GM19193 (cell line): Measurements from ENCODE around the gene CLRN1.

Source experiments
- POLR2A ChIP-seq: IDR thresholded peaks from 4 replicates; pipeline ENCODE4 v1.6.1; 2011; ENCODE audit not compliant: insufficient read depth, insufficient read length; ENCODE audit errors: extremely low read depth

Gene CLRN1

DNA sequence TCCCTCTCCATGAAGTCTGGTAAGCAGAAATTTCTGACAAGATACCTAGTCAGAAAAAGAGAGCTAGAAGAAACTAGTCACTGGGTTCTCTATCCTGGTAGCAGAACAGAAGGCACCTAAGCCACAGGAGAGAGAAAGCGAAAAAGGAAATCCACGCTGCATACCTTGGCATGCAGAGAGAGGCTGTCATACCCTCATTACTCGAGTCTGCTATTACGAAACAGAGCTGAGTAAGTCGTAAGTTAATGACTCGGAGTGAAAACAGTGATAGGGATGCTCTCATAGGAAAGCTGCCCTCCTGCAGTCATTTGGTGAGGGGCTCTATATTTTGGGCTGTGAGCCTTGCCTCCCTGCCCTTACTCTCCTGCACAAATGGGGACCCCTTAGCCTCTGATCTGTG, 16.2 kb downstream of the CLRN1 start:
- TF ChIP-seq POLR2A = no peak

DNA sequence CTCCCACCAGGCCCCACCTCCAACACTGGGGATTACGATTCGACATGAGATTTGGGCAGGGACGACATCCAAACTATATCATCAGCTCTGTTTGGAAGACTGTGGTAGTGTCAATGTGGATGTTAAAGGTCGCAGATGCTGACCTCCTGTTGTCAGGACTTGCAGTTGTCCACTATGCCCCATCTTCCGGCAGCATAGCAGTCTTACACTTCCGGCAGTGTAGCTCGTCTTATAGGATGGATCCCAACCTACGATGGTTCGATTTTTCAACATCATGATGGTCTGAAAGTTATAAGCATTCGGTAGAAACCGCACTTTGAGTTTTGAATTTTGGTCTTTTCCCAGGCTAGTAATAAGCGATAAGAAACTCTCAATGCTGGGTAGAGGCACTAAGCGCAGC, 20.6 kb downstream of the CLRN1 start:
- TF ChIP-seq POLR2A = no peak

- no peak for TF ChIP-seq POLR2A
These were observed 27.1 kb downstream of the CLRN1 start for GRCh38 chr3:150945226-150946032.

DNA sequence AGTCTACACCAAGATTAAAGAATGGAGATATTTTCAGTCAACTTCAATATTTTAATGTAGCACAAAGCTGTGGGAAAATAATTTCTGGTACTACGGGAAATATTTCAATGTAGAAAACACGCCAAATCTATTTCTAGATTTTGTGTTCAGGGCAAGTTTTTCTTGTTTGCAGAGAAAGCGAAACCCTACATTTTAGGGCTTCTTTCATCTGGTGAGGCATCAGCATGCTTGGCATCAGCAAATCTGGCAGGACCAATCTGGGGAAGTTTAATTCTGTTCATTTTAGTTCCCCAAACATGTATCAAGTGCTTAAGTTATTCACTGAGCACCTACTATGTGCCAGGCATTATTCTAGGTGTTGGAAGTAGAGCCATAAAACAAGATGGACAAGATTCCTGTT, 30.3 kb downstream of the CLRN1 start:
- TF ChIP-seq POLR2A = no peak

DNA sequence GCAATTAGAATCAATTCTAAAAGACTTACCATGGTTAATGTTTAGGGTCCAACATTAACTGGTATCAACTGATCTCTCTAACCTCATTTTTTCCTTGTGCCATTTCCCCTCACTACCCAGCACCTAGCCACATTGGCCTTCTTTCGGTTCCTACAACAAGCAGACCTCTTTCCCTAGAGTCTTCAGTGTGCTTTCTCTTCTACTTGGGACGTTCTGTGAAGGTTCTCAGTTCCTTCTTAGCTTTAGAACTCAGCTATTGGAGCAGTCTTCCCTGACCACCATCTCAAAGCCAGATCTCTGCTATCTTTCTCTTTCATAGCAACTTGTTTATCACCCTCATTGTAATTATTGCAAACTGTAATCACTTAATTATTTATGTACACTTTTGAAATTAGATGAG, 35.8 kb downstream of the CLRN1 start:
- TF ChIP-seq POLR2A = no peak

GRCh38 chr3:150933473-150933995, 39.0 kb downstream of the CLRN1 start:
- TF ChIP-seq POLR2A = no peak

- no peak for TF ChIP-seq POLR2A
These were observed 40.8 kb downstream of the CLRN1 start for GRCh38 chr3:150931745-150932144.

DNA sequence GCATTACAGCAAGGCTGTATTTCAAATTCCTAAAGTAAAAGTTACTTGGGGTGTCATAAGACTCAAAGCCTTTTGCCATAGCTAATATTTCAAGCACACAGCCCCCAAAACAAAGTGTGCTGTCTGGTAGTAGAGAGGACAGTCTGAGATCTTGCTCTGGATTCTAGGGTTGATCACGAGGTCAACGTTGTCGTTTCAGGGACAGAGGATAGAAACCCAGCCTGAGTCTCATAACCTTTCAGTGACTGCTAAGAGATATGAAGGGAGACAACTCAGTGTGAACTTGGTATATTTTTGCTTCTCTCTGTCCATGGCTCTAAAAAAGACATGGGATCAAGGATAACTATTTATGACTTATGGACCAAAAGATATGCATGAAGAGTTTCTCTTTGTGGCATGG, 41.7 kb downstream of the CLRN1 start:
- TF ChIP-seq POLR2A = no peak

- TF ChIP-seq POLR2A = no peak
These were observed 44.3 kb downstream of the CLRN1 start for GRCh38 chr3:150928234-150928633.

DNA sequence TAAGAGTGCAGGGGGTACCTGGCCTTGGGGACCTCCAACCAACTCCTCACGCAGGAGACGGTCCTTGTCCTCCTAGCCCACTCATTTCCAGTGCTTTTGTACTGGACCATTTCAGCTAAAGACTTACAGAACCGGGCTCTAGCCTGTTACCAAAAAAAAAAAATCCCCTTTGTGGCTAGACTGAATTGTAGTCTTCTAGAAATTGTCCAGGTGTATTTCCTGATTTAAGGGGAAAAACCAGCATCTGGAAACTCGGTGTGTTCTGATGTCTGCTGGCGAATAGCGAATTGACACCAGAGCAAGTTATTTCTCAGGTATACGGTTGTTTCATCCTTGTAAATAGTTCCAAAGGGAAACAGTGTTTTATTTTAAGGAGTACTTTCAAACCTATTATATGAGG, 46.2 kb downstream of the CLRN1 start:
- no peak for TF ChIP-seq POLR2A

DNA sequence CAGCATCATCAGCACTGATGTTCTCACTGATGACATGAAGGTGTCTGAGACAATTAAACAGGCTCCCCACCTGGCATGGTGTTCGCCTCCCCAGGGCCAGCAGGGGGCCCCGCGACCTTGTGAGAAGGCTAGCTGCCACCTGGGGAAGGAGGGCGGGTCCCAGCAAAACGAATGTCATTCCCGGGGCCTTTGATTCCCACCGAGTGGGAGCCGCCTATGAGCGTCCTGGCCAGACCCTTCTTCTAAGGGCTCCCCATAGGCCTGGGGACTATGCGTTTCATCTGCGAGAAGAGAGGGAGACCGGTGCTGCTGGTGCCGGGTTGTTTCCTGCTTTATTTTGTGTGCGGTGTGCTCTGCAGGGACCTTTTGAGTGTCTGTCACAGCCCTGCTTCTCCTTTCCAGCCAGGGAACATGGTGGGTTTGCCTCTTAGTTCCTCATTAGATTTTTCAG, 46.8 kb downstream of the CLRN1 start:
- TF ChIP-seq POLR2A = no peak

- TF ChIP-seq POLR2A = no peak
These were observed 49.9 kb downstream of the CLRN1 start for GRCh38 chr3:150922611-150923010.

- TF ChIP-seq POLR2A = no peak
These were observed 51.3 kb downstream of the CLRN1 start for GRCh38 chr3:150921209-150921608.

DNA sequence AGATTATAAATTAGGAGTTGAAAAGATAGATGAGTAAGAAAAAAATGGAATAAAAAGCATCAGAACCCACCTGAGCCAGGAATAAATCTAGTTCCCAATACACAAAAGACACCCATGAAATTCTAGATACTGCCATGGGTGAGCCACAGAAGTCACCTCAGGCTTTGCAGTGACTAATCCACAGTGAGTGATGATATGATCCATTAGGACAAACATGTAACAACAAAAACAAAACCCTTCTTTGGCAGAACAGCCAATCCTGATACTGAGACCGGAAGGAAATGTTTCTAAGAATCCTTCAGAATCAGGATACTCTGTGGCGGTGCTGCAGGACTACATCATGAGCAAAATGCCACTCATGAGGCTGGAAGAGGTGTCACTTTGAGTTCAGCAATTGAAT, 52.3 kb downstream of the CLRN1 start:
- no peak for TF ChIP-seq POLR2A

GRCh38 chr3:150917951-150918350, 54.6 kb downstream of the CLRN1 start:
- TF ChIP-seq POLR2A = no peak

GRCh38 chr3:150913133-150913922, 59.2 kb downstream of the CLRN1 start:
- TF ChIP-seq POLR2A = no peak

DNA sequence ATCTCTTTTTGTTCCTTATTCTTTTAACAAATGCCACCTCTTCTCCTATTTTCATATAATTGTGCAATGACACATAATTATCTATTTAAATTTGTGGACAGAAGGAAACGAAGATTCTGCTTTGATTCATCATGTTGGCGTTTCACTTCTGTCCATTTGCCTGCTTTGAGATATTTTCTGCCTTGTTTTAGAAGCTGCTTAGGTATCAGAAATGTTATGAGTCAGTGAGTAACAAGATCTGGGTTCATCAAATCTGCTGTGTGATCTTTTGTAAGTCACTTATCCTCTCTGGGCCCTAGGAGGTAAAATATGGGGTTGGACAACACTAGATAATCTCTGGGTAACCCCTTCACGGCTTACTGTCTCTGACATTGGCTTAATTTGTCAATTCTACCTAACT, 60.0 kb downstream of the CLRN1 start:
- TF ChIP-seq POLR2A = no peak

GRCh38 chr3:150911771-150912170, 60.8 kb downstream of the CLRN1 start:
- TF ChIP-seq POLR2A = no peak
